PC-3 (cell line): ENCODE measurements around the gene SRGAP1. TPM values are rescaled to one million over a fixed set of nuclear protein-coding genes. Genes with fewer than 3 reads are reported as not detected.

Experiments used
- ATAC-seq: fragments of 200-7000 bp; cut with Tn5 transposase; 2 replicates; pipeline ENCODE4 v1.9.1; 2020; ENCODE audit warnings: mild to moderate bottlenecking, moderate library complexity
- BruUV-seq: library from RNA; stranded (reverse); fragments of 400-500 nt; replicated peaks from 2 replicates; lab custom pipeline; 2021; lab: Mats Ljungman, UMichigan
- CTCF ChIA-PET: fragments of 300-600 bp; sonication (Branson Sonifier 250); formaldehyde crosslinking; loops from one replicate; lab custom pipeline; 2022; ENCODE audit warnings: antibody characterized with exemption; lab: Charles Lee
- POLR2A ChIA-PET: fragments of 300-600 bp; sonication (Branson Sonifier 250); formaldehyde crosslinking; loops from one replicate; lab custom pipeline; 2022; ENCODE audit warnings: antibody characterized with exemption; ENCODE audit not compliant: unreplicated experiment; lab: Charles Lee
- DNase-seq: peaks from one replicate; pipeline ENCODE4 v3.0.0-alpha.2; 2015
- H2AFZ ChIP-seq: fragments of 300-600 bp; sonication (generic); 2 replicates; pipeline ENCODE4 v1.6.0; 2016; ENCODE audit warnings: antibody characterized with exemption, low read length
- H3F3A ChIP-seq: fragments of 300-600 bp; sonication (generic); one replicate; pipeline ENCODE4 v1.6.0; 2017; ENCODE audit warnings: antibody characterized with exemption, low read length, control low read depth, mild to moderate bottlenecking; ENCODE audit not compliant: unreplicated experiment
- H3K27ac ChIP-seq: fragments of 300-600 bp; sonication (generic); 2 replicates; pipeline ENCODE4 v1.5.1; 2016; ENCODE audit warnings: mild to moderate bottlenecking, low read length
- H3K27me3 ChIP-seq: fragments of 300-600 bp; sonication (generic); 2 replicates; pipeline ENCODE4 v1.6.1; 2016; ENCODE audit warnings: low read length, mixed read lengths
- H3K36me3 ChIP-seq: fragments of 300-600 bp; sonication (generic); 2 replicates; pipeline ENCODE4 v1.6.1; 2016; ENCODE audit warnings: low read depth, mixed run types, low read length, mixed read lengths
- H3K4me1 ChIP-seq: fragments of 300-600 bp; sonication (generic); 2 replicates; pipeline ENCODE4 v1.5.1; 2016; ENCODE audit warnings: low read length; ENCODE audit not compliant: insufficient read depth
- H3K4me2 ChIP-seq: fragments of 300-600 bp; sonication (generic); 2 replicates; pipeline ENCODE4 v1.6.0; 2016; ENCODE audit warnings: low read length
- H3K4me3 ChIP-seq: fragments of 300-600 bp; sonication (generic); 2 replicates; pipeline ENCODE4 v1.5.1; 2016; ENCODE audit warnings: mild to moderate bottlenecking, low read length, mixed read lengths
- H3K79me2 ChIP-seq: fragments of 300-600 bp; sonication (generic); 2 replicates; pipeline ENCODE4 v1.6.1; 2017; ENCODE audit warnings: low read length, mixed read lengths
- H3K9ac ChIP-seq: fragments of 300-600 bp; sonication (generic); 2 replicates; pipeline ENCODE4 v1.6.0; 2016; ENCODE audit warnings: mild to moderate bottlenecking, low read length
- H3K9me2 ChIP-seq: fragments of 300-600 bp; sonication (generic); replicated peaks from 2 replicates; pipeline ENCODE4 v1.6.1; 2016; ENCODE audit warnings: mixed run types, low read length, mixed read lengths
- H3K9me3 ChIP-seq: fragments of 300-600 bp; sonication (generic); 2 replicates; pipeline ENCODE4 v1.6.1; 2016; ENCODE audit warnings: low read length, mixed read lengths
- H4K20me1 ChIP-seq: fragments of 300-600 bp; sonication (generic); 2 replicates; pipeline ENCODE4 v1.6.1; 2016; ENCODE audit warnings: low read length, mixed read lengths
- CTCF ChIP-seq: fragments of 300-600 bp; sonication (generic); conservative IDR thresholded peaks from 2 replicates; pipeline ENCODE4 v1.5.1; 2017; ENCODE audit warnings: antibody characterized with exemption, low read depth, mild to moderate bottlenecking, low read length
- EZH2 ChIP-seq: fragments of 300-600 bp; sonication (generic); IDR thresholded peaks from one replicate; pipeline ENCODE4 v1.6.1; 2017; ENCODE audit warnings: antibody characterized with exemption, mild to moderate bottlenecking, low read length; ENCODE audit not compliant: unreplicated experiment
- EZH2phosphoT487 ChIP-seq: fragments of 300-600 bp; sonication (generic); IDR thresholded peaks from 2 replicates; pipeline ENCODE4 v1.6.1; 2018; ENCODE audit warnings: mild to moderate bottlenecking, antibody characterized with exemption, low read length, borderline replicate concordance
- intact Hi-C: fragments of 100-400 bp; cut with micrococcal nuclease; formaldehyde crosslinking; loops from 2 replicates; pipeline ENCODE4 v1.9.0; 2023
- total RNA-seq: library from RNA; depleted of rRNA; stranded (reverse); fragments of >200 nt; gene quantifications from 2 replicates; pipeline ENCODE4 v1.2.3, GENCODE V29; 2014

The SRGAP1 gene
- total RNA-seq, 1 experiment from 2014 or later, result 11.0 TPM

DNA sequence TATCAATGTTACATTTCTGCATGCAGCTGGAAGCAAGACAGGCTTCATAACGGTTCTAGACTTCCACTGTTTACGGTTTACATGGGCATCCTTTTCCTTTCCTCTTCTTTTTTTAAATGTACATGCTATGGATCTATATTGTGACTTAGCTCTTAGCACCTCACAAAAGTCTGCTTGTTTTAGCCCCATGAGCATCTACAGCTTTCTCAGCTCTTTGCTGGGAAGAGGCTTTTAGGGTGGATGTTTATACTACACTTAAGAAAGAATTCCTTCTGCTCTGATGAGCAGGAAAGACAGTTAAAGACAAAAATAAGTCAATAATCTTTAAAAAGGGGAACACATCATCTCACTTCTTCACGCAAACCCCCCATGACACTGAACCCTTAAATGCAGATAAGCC is 326.2 kb downstream of the SRGAP1 start:
- intact Hi-C loops, result no loop called here
- H3K79me2 ChIP-seq, result no peaks in the 10 kb centered on the region
- no peak for ATAC-seq
- H3K9me3 ChIP-seq, result no peaks in the 10 kb centered on the region
- H4K20me1 ChIP-seq, result no peaks in the 10 kb centered on the region
- DNase-seq, result no peak
- H3K36me3 ChIP-seq, result no peaks in the 10 kb centered on the region
- no TSS peak for BruUV-seq
- peak overlapping the region; percentile 70 for H3K27ac ChIP-seq
- peaks cover 31% of the 10 kb centered on the region for H3K4me1 ChIP-seq
- ChIA-PET POLR2A (no interaction called here), CTCF (no interaction called here)
- no peak for TF ChIP-seq EZH2phosphoT487
- TF ChIP-seq CTCF, result no peak
- no peak for TF ChIP-seq EZH2
- no peak overlapping the region for H3K9ac ChIP-seq
- H3F3A ChIP-seq, result peaks cover 6% of the 10 kb centered on the region
- no peaks in the 10 kb centered on the region for H3K27me3 ChIP-seq
- no peak overlapping the region for H3K4me2 ChIP-seq
- H3K9me2 ChIP-seq, result no peaks in the 10 kb centered on the region
- no peak overlapping the region for H2AFZ ChIP-seq
- no peak overlapping the region for H3K4me3 ChIP-seq

GRCh38 chr12:64171715-64172114 is 327.2 kb downstream of the SRGAP1 start:
- DNase-seq (peak; percentile 88), ATAC-seq (peak; percentile 88)
- H3K4me3 ChIP-seq, result no peak overlapping the region
- H4K20me1 ChIP-seq, result no peaks in the 10 kb centered on the region
- H3K9me2 ChIP-seq, result no peaks in the 10 kb centered on the region
- TF ChIP-seq EZH2phosphoT487 (no peak), EZH2 (no peak), CTCF (no peak)
- ChIA-PET CTCF (interaction anchor here (0.5 kb wide), 1 partner anchor 279 kb away, joined by 3 read pairs; no protein-coding TSS in a partner anchor), POLR2A (interaction anchor here (0.7 kb wide), 1 partner anchor 67 kb away, joined by 5 read pairs; no protein-coding TSS in a partner anchor)
- H3F3A ChIP-seq, result peaks cover 6% of the 10 kb centered on the region
- H2AFZ ChIP-seq, result no peak overlapping the region
- no peaks in the 10 kb centered on the region for H3K27me3 ChIP-seq
- H3K27ac ChIP-seq, result peak overlapping the region; percentile 70
- H3K9ac ChIP-seq, result peak overlapping the region; percentile 2; the same call in 1 of the 2 replicates
- intact Hi-C loops, result no loop called here
- peak overlapping the region; percentile 53 for H3K4me2 ChIP-seq
- peaks cover 28% of the 10 kb centered on the region for H3K4me1 ChIP-seq
- no TSS peak for BruUV-seq
- no peaks in the 10 kb centered on the region for H3K79me2 ChIP-seq
- H3K36me3 ChIP-seq, result no peaks in the 10 kb centered on the region
- H3K9me3 ChIP-seq, result no peaks in the 10 kb centered on the region

DNA sequence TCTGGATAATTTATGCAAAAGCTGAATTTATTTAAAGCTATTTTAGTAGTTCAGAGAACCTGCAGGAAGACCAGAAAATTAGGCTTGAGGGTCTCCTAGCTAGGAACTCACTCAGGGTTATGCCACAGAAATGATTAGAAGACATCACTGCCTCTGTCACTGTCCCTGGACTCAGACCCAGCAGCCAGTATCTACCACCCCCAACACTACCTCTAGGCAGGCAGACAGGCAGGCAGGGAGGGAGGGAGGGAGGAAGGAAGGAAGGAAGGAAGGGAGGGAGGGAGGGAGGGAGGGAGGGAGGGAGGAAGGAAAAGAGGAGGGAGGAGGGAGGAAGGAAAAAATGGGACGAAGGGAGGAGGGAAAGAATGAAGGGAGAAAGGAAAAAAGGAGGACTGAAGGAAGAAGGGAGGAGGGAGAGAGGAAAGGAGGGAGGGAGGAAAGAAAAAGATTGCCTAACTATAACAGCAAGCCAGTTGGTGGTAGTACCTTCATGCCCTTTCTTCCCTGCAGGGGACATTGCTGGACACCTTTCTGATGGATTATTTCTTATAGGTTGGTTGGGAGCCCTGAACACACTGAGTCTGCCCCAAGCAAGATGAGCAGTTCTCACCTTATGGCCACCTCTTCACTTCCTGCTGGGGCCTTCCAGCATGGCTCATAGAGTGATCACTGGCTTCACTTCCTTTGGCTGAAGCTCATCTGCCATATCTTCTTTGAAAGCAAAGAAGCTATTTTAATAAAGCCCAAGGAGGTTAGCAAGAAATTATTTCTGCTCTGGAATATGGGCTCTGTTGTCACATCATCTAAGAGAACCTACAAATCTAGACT is 327.9 kb downstream of the SRGAP1 start:
- Histone ChIP-seq H3K4me2 (peak overlapping the region; percentile 53), H3K79me2 (no peaks in the 10 kb centered on the region), H3K9me3 (no peaks in the 10 kb centered on the region), H3K4me3 (no peak overlapping the region), H3F3A (peaks cover 6% of the 10 kb centered on the region), H2AFZ (no peak overlapping the region), H3K27me3 (no peaks in the 10 kb centered on the region), H4K20me1 (no peaks in the 10 kb centered on the region), H3K27ac (peak overlapping the region; percentile 70), H3K36me3 (no peaks in the 10 kb centered on the region), H3K4me1 (peaks cover 27% of the 10 kb centered on the region), H3K9ac (peak overlapping the region; percentile 2; the same call in 1 of the 2 replicates), H3K9me2 (no peaks in the 10 kb centered on the region)
- TF ChIP-seq EZH2, result no peak
- no peak for TF ChIP-seq CTCF
- TF ChIP-seq EZH2phosphoT487, result no peak
- intact Hi-C loops, result no loop called here
- BruUV-seq, result no TSS peak
- ChIA-PET POLR2A (interaction anchor here (0.7 kb wide), 1 partner anchor 66 kb away, joined by 5 read pairs; no protein-coding TSS in a partner anchor), CTCF (no interaction called here)
- ATAC-seq (peak; percentile 53), DNase-seq (peak; percentile 14)
